Measurements from ENCODE around the gene DLG5.

DLG5 gene

GRCh38 chr10:77909749-77910375, 16.7 kb downstream of the DLG5 start:
- DNase-seq, result no peak

- no peak for DNase-seq
Measured at GRCh38 chr10:77909021-77909748, 17.4 kb downstream of the DLG5 start.

DNA sequence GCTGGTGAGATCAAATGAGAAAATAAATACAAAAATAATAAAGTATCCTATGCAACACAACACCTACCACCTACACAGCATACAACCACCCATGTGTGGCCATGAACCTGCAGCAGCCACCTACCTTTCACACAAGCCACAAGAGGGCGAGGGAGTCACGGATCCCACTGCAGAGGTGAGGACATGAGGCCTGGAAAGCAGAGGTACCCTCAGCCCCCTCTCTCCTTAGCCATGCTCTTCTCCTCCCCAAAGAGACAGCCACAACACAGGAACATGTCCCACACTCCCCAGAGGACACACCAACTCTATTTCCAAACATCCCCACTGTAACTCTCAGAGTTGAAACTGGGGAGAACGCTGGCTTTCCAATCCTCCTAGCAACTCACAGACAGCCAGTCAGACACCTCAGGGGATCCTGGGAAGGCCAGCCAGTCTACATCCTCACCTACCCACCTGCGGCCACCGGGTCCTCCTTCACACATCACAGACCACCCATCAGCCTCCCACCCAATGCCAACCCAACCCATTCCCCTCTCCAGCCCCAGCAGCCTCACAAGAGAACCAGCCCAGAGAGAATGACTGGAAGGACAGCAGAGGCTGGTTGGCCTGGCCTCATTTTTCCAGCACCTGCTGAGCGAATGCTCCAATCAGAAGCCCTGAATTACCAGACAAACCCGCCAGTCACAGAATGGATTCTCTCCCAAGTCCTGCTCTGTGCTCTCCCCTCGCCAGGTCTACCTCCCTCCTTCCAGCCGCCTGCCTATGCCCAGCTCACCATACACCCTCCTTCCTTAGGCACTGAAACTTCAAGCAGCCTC, 18.4 kb downstream of the DLG5 start:
- no peak for DNase-seq

DNA sequence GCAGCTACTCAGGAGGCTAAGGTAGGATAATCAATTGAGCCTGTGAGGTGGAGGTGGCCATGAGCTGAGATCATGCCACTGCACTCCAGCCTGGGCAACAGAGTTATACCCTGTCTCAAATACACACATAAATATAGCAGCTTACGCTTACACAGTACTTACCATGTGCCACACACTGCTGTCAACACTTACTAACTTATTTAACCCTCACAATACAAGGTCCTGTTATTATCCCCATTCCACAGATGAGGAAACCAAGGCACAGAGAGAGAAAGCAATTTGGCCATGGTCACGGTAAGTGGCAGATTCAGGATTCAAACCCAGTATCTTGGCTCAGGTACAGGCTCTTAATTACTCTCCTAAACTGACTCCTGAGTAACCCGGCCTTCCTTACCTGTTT, 19.1 kb downstream of the DLG5 start:
- DNase-seq, result no peak

DNA sequence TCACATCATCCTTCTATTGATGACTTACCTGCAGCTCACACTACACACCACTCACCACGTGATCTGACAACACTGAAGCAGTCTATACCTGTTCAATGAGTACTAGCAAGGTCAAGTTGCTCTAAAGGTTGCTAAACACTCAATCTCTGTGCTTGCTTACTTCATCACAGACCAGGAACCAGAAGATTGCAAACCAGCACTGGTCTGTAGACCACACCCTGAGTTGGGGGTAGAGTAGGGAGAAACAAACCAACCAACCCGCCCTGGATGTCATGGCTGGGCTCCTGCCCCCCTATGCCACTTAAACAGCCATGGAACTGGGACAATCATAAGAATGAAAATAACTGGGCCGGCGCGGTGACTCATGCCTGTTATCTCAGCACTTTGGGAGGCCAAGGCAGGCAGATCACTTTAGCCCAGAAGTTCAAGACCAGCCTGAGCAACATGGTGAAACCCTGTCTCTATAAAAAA, 19.6 kb downstream of the DLG5 start:
- DNase-seq, result no peak

GRCh38 chr10:77905781-77906180, 20.8 kb downstream of the DLG5 start:
- no peak for DNase-seq

- no peak for DNase-seq
Measured at GRCh38 chr10:77905086-77905748, 21.3 kb downstream of the DLG5 start.

DNA sequence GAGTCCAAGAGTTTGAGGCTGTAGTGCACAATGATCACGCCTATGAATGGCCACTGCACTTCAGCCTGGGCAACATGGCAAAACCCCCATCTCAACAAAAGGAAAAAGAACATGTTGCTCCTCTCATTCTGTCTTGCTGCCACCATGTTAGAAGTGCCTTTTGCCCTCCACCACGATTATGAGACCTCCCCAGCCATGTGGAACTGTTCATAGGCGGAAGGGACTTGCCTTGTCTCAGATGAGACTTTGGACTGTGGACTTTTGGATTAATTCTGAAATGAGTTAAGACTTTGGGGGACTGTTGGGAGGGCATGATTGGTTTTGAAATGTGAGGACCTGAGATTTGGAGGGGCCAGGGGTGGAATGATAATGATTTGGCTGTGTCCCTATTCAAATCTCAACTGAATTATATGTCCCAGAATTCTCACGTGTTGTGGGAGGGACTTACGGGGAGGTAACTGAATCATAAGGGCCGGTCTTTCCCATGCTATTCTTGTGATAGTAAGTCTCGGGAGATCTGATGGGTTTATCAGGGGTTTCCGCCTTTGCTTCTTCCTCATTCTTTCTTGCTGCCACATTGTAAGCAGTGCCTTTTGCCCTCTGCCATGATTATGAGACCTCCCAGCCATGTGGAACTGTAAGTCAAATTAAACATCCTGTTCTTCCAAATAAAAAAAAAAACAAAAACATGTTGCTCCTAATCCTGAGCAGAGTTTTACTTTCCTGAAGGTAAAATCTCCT, 22.3 kb downstream of the DLG5 start:
- DNase-seq, result no peak

GRCh38 chr10:77902159-77902558, 24.4 kb downstream of the DLG5 start:
- no peak for DNase-seq

- no peak for DNase-seq
Measured at GRCh38 chr10:77901743-77902142, 24.8 kb downstream of the DLG5 start.

- no peak for DNase-seq
Measured at GRCh38 chr10:77899690-77900089, 26.9 kb downstream of the DLG5 start.

DNA sequence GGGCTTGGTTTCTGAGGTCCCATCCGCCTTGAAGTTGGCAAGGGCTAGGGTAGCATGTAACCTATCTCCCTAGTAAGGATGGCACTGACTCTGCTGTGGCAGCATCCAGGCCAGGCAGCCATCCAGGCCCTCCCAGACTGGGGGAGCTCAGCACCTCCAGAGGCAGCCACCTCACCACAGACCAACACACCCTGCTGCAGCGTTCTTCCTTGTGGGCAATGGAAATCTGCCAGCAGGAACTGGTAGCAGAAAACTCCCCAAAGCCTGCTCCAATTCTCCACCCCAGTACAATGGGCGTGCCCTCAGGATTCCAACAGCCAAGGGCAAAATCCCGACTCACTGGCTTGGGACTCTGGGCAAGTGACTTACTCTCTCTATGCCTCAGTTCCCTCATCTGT, 27.5 kb downstream of the DLG5 start:
- no peak for DNase-seq

DNA sequence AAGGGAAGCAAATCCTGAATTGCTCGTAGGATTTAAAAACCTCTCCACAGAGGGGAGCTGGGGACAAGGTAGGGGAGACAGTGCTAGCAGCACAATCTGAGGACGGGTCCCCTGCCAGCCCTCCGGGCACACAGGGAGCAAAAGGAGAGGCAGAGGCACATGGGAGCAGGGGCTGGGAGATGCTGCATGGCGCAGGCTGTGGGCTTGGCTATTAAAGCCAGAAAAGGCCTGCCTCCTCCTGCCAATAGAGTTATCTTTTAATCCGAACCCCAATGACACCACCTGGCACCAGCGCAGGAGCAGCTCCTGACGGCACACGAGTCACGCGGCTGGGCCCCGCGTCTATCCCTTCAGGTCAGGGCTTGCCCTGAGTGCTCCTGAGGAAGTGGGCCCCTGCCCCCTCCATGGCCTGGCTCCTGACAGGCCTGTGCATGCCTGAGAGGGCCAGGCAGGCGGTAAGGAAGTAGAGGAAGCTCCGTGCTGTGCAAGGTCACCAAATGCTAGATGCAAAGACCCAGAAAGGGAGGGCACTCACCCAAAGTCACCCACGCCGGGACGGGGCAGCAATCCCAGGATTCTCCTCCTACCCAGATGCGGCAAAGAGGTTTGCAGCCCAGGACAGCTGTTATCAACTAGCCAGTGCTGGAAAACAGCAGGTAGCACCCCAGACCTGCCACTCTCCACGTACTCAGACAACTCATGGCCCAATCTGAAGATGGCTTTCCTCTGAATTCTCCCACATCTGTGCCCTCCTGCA, 28.1 kb downstream of the DLG5 start:
- no peak for DNase-seq

- no peak for DNase-seq
Measured at GRCh38 chr10:77896058-77896457, 30.5 kb downstream of the DLG5 start.

- DNase-seq, result no peak
Measured at GRCh38 chr10:77894058-77894457, 32.5 kb downstream of the DLG5 start.

GRCh38 chr10:77893386-77893785, 33.2 kb downstream of the DLG5 start:
- no peak for DNase-seq

DNA sequence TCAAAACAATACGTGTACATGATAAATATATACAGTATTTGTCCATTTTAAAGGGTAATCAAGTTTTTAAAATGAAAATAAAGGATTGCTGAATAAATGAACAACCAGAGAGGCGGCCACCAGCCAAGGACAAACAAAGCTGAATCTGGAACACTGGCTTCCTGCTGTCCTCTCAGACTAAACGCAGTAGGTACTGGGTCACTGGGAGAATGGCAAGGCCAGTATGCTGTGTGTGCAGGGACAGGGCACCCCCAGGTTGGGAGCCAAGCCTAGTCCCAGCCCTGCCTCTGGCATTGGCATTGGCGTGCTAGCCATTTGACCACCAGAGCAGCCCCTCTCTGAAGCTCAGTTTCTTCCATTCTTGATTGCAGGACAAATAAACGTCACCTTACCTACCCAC, 33.8 kb downstream of the DLG5 start:
- no peak for DNase-seq

GRCh38 chr10:77892021-77892739, 34.4 kb downstream of the DLG5 start:
- DNase-seq, result no peak

DNA sequence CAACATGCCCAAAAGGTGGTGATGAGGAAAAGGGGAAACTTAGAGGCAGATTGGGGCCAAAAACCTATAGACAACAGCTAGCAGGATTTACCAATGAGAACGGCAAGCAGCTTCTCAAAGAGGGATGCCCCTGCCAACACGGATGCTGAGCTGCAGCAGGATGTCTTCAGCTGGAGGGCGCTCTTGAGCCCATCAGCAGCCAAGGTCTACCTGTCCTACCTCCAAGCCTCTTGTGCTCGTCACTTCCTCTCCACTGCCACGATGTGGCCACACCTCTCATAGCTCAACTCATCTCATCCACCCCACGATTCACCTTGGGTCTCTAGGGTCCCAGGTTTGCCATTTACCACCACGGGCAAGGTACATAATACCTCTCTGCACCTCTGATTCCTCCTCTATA, 36.5 kb downstream of the DLG5 start:
- DNase-seq, result no peak

GRCh38 chr10:77889277-77889903, 37.2 kb downstream of the DLG5 start:
- no peak for DNase-seq

DNA sequence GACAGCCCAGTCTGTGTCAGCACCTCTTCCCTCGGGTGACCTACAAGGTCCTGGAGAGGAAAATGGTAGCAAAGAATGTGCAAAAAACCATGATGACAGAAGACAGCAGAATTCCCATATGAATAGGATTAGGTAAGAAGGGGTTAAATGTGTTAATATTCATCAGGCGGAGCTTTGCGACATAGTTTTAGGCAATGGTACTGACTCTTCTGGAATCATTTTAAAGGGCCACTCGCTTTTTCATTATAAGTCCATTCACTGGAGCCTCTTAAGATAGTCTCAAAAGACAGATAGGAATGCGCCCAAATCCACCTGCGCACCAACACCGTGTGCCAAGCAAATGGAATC, 38.2 kb downstream of the DLG5 start:
- no peak for DNase-seq

Measured in NCI-H1048 (cell line).